Urinary bladder (tissue), 4 donors: ENCODE data around the gene MMP1. TPM values are rescaled to one million over a fixed set of nuclear protein-coding genes. Genes with fewer than 3 reads are reported as not detected.

ENCODE experiments used
- DNase-seq: peaks from one replicate; pipeline ENCODE4 v3.0.0-alpha.2; 2015; ENCODE audit errors: extremely low spot score
- H3K27ac ChIP-seq: one replicate; pipeline ENCODE4 v1.5.1; 2013; ENCODE audit warnings: low read depth, mild to moderate bottlenecking, moderate library complexity
- H3K36me3 ChIP-seq: one replicate; pipeline ENCODE4 v1.6.1; 2013; ENCODE audit warnings: mild to moderate bottlenecking, moderate library complexity; ENCODE audit not compliant: insufficient read depth
- H3K4me1 ChIP-seq: one replicate; pipeline ENCODE4 v1.6.1; 2013; ENCODE audit warnings: mild to moderate bottlenecking, moderate library complexity; ENCODE audit not compliant: insufficient read depth
- H3K4me3 ChIP-seq: one replicate; pipeline ENCODE4 v1.5.1; 2013; ENCODE audit warnings: low read depth, low read length
- WGBS: extraction: QIAGEN DNeasy Blood & Tissue Kit; methylation state at CpG from one replicate; pipeline ENCODE4 v1.1.7; 2013; 5-methylcytosine and 5-hydroxymethylcytosine counted together
- polyA plus RNA-seq: library from polyadenylated mRNA; stranded (reverse); fragments of 200-250 nt; gene quantifications from one replicate; pipeline ENCODE4 v1.2.3, GENCODE V29; 2013
- total RNA-seq: library from RNA; depleted of rRNA; stranded (reverse); fragments of >200 nt; gene quantifications from one replicate; pipeline ENCODE4 v1.2.3, GENCODE V29; 2014
- donor health status: healthy with polysubstance abuse.
- donor health status: healthy.

MMP1 gene
- total RNA-seq, result 0.53 TPM
- 0.15 TPM for polyA plus RNA-seq

GRCh38 chr11:102798012-102798746 lies at the start of gene MMP1:
TSS of gene MMP1 (minus strand) at chr11:102798160. CDS start at chr11:102798092, 68 bp downstream.
- H3K27ac ChIP-seq, result no peak within 1 kb of the TSS
- no peak within 1 kb of the TSS for H3K4me3 ChIP-seq
- no peak for DNase-seq
- H3K36me3 ChIP-seq, result no peaks in the 10 kb centered on the region
- no peaks in the 10 kb centered on the region for H3K4me1 ChIP-seq
- 92% methylated on average over 7 of the region's 7 CpGs for WGBS

GRCh38 chr11:102846292-102846691 lies 48.3 kb upstream of the MMP1 start:
- Histone ChIP-seq H3K36me3 (no peaks in the 10 kb centered on the region), H3K27ac (no peak overlapping the region), H3K4me1 (no peaks in the 10 kb centered on the region), H3K4me3 (no peak overlapping the region)
- 20% methylated on average over 3 of the region's 3 CpGs for WGBS
- no peak for DNase-seq

DNA sequence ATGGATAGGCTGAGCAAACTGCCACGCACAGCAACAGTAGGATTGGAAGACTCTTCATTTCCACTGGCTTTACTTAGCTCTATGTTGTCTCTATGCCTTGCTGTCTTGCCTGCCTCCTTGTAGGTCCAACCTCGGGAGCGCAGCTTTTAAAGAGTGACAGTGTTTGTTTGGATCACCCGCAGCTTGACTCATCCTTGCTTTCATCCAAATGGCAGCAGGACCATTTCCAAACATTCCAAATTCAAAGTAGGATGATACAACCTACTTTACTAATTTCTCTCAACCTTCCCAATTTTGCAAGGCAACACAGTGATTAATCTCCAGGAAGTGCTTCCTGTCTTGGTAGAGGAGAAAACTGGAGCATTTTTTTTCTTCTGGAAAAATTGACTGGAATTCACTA lies 45.5 kb upstream of the MMP1 start, which contains the start of gene MMP3:
TSS of gene MMP3 (minus strand) at position 121 of the 400 bp plus-strand sequence. CDS start at position 58, 63 bp downstream.
- 58% methylated on average over 4 of the region's 4 CpGs for WGBS
- DNase-seq, result no peak

DNA sequence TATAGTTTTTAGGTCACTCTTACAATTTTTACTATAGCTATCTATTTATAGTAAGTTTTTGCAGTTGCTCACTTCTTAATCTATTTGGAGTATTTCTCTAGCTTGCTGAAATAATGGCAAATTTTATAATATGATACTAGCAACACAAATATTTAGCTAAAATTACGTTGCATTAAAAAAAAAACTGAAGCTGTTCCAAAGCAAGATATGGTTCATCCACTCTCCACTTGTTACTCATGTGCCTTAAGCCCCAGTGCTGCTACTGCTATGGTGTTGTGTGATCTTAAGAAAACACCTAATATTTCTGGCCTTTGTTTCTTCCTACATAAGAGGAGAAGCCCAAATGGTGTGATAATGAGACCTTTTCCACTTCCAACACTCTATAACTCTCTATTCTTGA lies 45.0 kb upstream of the MMP1 start:
- WGBS, result 34% methylated on average over 1 of the region's 1 CpG
- Histone ChIP-seq H3K36me3 (no peaks in the 10 kb centered on the region), H3K27ac (no peak overlapping the region), H3K4me3 (no peak overlapping the region), H3K4me1 (no peaks in the 10 kb centered on the region)
- DNase-seq, result no peak

More for the DNA sequence above, 45.5 kb upstream of the MMP1 start, which contains the start of gene MMP3:
- no peaks in the 10 kb centered on the region for H3K36me3 ChIP-seq
- no peaks in the 10 kb centered on the region for H3K4me1 ChIP-seq
- H3K27ac ChIP-seq, result no peak within 1 kb of the TSS
- H3K4me3 ChIP-seq, result no peak within 1 kb of the TSS

GRCh38 chr11:102840018-102840417 lies 42.1 kb upstream of the MMP1 start:
- DNase-seq, result no peak
- WGBS, result 46% methylated on average over 5 of the region's 5 CpGs
- Histone ChIP-seq H3K27ac (no peak overlapping the region), H3K36me3 (no peaks in the 10 kb centered on the region), H3K4me1 (no peaks in the 10 kb centered on the region), H3K4me3 (no peak overlapping the region)

- Histone ChIP-seq H3K4me1 (no peaks in the 10 kb centered on the region), H3K4me3 (no peak overlapping the region), H3K27ac (no peak overlapping the region), H3K36me3 (no peaks in the 10 kb centered on the region)
- 59% methylated on average over 2 of the region's 2 CpGs for WGBS
- no peak for DNase-seq
Observed at GRCh38 chr11:102837646-102838045, 39.7 kb upstream of the MMP1 start.

GRCh38 chr11:102837156-102837555 lies 39.2 kb upstream of the MMP1 start:
- Histone ChIP-seq H3K36me3 (no peaks in the 10 kb centered on the region), H3K27ac (no peak overlapping the region), H3K4me1 (no peaks in the 10 kb centered on the region), H3K4me3 (no peak overlapping the region)
- WGBS, result 90% methylated on average over 2 of the region's 2 CpGs
- no peak for DNase-seq

DNA sequence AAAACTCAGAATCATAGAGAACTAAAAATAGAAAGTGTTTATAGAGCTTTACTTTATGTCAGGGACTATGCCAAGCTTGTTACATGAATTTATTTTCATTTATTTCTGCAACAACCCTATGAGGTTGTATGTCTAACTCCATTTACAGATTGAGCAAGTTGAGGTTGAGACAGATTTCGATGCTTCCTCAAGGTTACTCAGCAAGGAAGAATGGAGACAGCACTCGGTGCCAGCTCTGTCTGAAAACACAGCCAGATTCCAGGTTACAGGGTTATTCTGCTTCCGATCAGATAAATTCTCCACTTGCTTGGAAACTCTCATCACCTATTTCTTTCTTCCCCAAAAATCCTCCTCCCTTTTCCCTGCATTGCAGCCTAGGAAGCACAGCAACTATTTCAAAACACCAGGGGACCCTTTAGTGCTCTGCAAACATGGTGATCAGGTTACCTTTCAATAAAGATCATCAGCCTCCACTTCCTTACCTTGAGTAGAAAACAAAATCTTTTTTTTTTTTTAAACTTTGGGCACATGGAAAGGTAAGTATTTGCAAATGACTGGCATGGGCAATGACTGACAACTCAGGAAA lies 38.4 kb upstream of the MMP1 start:
- Histone ChIP-seq H3K4me3 (no peak overlapping the region), H3K36me3 (no peaks in the 10 kb centered on the region), H3K4me1 (no peaks in the 10 kb centered on the region), H3K27ac (no peak overlapping the region)
- no peak for DNase-seq
- 21% methylated on average over 3 of the region's 3 CpGs for WGBS

GRCh38 chr11:102833731-102834130 lies 35.8 kb upstream of the MMP1 start:
- no peak for DNase-seq
- H3K4me1 ChIP-seq, result no peaks in the 10 kb centered on the region
- H3K4me3 ChIP-seq, result no peak overlapping the region
- no peaks in the 10 kb centered on the region for H3K36me3 ChIP-seq
- 71% methylated on average over 2 of the region's 2 CpGs for WGBS
- no peak overlapping the region for H3K27ac ChIP-seq

GRCh38 chr11:102832612-102833011 lies 34.7 kb upstream of the MMP1 start:
- Histone ChIP-seq H3K36me3 (no peaks in the 10 kb centered on the region), H3K4me3 (no peak overlapping the region), H3K27ac (no peak overlapping the region), H3K4me1 (no peaks in the 10 kb centered on the region)
- 93% methylated on average over 7 of the region's 7 CpGs for WGBS
- no peak for DNase-seq

DNA sequence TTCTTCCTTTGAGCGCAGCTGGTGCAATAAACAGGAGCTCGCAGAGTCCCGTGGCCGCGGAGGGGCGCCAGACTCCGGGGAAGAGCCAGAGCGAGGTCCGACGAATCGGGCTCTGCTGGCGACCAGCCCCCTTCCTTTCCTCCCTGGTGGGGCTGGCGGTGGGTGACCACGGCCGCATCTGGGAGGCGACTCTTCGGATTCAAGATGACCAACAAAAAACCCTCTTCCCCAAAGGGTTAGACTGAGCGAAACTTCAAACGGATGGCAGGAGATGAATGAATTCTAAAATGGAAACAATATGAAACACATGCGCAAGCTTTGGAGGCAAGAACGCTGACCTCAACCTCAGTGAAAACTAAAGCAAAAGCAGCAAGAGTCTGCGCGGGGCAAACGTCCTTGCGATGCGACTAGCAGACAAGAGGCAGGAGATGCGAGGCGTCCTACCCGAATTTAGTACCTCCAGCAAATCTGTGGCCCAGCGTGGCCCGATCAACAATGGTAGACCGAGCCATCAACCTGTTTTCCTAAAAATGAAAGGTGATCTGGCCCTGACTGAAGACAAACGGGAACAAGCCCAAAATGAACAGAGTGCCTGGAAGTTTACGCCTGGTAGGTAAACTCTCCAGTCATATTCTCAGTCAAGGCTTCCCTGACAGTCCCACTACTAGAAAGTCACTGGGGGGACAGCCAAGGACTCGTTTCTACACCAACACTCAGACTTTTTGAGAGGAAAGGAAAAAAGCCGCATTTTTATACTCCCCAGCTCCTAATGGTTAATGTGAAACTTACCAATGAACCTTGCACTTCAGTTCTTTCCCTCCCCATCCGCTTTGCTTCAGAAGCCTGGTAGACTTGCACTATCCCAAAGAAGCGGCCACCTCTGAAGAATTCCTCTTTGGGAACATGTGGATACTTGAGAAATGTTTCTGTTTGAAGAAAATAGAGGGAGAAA lies 33.8 kb upstream of the MMP1 start:
- Histone ChIP-seq H3K36me3 (no peaks in the 10 kb centered on the region), H3K4me3 (peak overlapping the region; percentile 16), H3K4me1 (no peaks in the 10 kb centered on the region), H3K27ac (no peak overlapping the region)
- 51% methylated on average over 38 of the region's 38 CpGs for WGBS
- DNase-seq, result no peak

DNA sequence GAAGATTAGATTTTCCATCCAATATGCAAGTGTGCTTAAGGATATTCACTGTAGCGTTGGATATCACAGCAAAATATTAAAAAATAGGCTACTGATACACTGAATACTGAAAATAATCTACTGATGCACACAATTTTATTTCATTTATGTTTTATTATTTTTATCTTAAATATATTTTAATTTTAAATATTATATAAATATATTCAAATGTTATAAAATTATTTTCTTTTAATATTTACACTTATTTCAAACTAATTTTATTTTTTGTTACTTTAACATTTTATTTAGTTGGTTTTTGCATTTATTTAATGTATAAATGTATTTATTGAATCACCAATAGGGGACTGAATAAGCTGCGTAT lies 33.1 kb upstream of the MMP1 start:
- Histone ChIP-seq H3K4me3 (no peak overlapping the region), H3K36me3 (no peaks in the 10 kb centered on the region), H3K27ac (no peak overlapping the region), H3K4me1 (no peaks in the 10 kb centered on the region)
- no peak for DNase-seq
- 64% methylated on average over 2 of the region's 2 CpGs for WGBS

DNA sequence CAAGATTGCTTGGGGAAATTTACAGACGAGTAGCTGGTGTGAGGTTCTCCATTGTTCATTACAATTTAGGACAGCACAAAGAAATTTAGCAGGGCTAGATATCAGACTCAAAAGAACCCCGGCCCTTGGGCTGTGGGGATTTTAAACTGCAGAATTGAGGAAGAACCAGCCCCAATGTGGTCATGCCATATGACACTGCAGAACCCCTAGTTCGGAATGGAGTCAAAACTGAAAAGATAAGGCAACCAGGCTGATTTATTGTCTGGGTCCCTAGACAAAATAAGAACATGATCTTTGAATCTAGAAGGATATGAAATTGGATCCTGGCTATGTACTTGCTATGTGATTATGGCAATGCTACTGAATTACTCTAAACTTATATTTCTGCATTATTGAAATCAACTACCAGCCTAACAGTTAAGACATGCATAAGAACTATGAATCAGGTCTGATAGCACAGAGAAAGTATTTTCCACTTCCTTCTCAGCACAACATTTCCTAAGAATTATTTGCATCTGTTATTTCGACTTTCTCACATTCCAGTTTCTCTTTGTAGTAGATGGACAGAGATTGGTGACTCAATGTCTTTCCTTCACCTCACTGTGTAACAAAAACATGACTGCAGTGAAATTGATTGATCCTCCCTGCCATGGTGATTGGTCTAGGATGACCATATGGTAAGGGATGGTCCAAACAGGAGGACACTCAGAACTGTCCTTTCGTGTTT lies 32.2 kb upstream of the MMP1 start:
- H3K4me1 ChIP-seq, result no peaks in the 10 kb centered on the region
- H3K27ac ChIP-seq, result no peak overlapping the region
- no peaks in the 10 kb centered on the region for H3K36me3 ChIP-seq
- WGBS, result 79% methylated on average over 5 of the region's 5 CpGs
- no peak for DNase-seq
- no peak overlapping the region for H3K4me3 ChIP-seq
